Measurements from ENCODE around the gene FAM131C.

Gene FAM131C

DNA sequence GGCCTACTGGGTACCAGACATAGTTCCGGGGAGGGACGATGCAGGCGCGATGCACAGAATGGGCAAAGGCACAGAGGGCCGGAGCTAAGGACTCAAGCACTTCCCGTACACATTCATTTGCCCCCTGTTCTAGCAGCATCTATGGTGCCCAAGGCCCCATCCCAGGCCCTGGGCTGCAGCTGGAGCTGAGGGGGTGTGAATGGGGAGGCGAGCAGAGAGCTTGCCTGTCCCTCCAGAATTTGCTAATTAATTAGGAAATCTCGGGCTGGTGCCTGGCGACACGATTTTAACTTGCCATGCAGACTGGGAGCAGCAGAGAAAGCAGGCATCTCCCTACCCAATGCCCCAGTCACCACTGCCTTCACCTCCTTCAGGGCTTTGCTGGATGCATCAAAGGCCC, 46.5 kb upstream of the FAM131C start:
- Histone ChIP-seq H3K36me3 (ENCODE audit: control insufficient read depth in 2 of 2, insufficient read depth in 1 of 2, low read length in 2 of 2) (peaks cover 0 to 9% of the 10 kb centered on the region in 2 experiments; a peak in 1 of 3 replicates), H3K27ac (ENCODE audit: extremely low read depth, low read depth, low read length) (no peak overlapping the region), H3K9me3 (ENCODE audit: control insufficient read depth, insufficient read depth, low read depth, low read length) (no peaks in the 10 kb centered on the region), H3K4me3 (ENCODE audit: low read depth, low read length) (no peak overlapping the region), H3K4me1 (ENCODE audit: control insufficient read depth, insufficient read depth, low read length) (peaks cover 6% of the 10 kb centered on the region)
- TF ChIP-seq, protein P1, sequence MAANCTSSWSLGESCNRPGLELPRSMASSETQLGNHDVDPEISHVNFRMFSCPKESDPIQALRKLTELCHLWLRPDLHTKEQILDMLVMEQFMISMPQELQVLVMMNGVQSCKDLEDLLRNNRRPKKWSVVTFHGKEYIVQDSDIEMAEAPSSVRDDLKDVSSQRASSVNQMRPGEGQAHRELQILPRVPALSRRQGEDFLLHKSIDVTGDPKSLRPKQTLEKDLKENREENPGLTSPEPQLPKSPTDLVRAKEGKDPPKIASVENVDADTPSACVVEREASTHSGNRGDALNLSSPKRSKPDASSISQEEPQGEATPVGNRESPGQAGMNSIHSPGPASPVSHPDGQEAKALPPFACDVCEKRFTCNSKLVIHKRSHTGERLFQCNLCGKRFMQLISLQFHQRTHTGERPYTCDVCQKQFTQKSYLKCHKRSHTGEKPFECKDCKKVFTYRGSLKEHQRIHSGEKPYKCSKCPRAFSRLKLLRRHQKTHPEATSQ (tag by site-specific recombination; IDR thresholded peaks at IDR 0.05) = no peak
- TF ChIP-seq KLF1 (tag by site-specific recombination; IDR thresholded peaks at IDR 0.05) (no peak), ZNF214 (tag by site-specific recombination; IDR thresholded peaks at IDR 0.05; ENCODE audit: borderline replicate concordance) (no peak), ZNF426 (tag by site-specific recombination; IDR thresholded peaks at IDR 0.05) (no peak), ZNF174 (tag by site-specific recombination; IDR thresholded peaks at IDR 0.05) (no peak), ZNF169 (tag by site-specific recombination; IDR thresholded peaks at IDR 0.05) (no peak), SP3 (tag by site-specific recombination; IDR thresholded peaks at IDR 0.05) (no peak), ZBTB1 (tag by site-specific recombination; IDR thresholded peaks at IDR 0.05) (no peak)
- TF ChIP-seq, protein P2, sequence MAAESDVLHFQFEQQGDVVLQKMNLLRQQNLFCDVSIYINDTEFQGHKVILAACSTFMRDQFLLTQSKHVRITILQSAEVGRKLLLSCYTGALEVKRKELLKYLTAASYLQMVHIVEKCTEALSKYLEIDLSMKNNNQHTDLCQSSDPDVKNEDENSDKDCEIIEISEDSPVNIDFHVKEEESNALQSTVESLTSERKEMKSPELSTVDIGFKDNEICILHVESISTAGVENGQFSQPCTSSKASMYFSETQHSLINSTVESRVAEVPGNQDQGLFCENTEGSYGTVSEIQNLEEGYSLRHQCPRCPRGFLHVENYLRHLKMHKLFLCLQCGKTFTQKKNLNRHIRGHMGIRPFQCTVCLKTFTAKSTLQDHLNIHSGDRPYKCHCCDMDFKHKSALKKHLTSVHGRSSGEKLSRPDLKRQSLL (tag by site-specific recombination; IDR thresholded peaks at IDR 0.05) = no peak
- TF ChIP-seq, protein P3, sequence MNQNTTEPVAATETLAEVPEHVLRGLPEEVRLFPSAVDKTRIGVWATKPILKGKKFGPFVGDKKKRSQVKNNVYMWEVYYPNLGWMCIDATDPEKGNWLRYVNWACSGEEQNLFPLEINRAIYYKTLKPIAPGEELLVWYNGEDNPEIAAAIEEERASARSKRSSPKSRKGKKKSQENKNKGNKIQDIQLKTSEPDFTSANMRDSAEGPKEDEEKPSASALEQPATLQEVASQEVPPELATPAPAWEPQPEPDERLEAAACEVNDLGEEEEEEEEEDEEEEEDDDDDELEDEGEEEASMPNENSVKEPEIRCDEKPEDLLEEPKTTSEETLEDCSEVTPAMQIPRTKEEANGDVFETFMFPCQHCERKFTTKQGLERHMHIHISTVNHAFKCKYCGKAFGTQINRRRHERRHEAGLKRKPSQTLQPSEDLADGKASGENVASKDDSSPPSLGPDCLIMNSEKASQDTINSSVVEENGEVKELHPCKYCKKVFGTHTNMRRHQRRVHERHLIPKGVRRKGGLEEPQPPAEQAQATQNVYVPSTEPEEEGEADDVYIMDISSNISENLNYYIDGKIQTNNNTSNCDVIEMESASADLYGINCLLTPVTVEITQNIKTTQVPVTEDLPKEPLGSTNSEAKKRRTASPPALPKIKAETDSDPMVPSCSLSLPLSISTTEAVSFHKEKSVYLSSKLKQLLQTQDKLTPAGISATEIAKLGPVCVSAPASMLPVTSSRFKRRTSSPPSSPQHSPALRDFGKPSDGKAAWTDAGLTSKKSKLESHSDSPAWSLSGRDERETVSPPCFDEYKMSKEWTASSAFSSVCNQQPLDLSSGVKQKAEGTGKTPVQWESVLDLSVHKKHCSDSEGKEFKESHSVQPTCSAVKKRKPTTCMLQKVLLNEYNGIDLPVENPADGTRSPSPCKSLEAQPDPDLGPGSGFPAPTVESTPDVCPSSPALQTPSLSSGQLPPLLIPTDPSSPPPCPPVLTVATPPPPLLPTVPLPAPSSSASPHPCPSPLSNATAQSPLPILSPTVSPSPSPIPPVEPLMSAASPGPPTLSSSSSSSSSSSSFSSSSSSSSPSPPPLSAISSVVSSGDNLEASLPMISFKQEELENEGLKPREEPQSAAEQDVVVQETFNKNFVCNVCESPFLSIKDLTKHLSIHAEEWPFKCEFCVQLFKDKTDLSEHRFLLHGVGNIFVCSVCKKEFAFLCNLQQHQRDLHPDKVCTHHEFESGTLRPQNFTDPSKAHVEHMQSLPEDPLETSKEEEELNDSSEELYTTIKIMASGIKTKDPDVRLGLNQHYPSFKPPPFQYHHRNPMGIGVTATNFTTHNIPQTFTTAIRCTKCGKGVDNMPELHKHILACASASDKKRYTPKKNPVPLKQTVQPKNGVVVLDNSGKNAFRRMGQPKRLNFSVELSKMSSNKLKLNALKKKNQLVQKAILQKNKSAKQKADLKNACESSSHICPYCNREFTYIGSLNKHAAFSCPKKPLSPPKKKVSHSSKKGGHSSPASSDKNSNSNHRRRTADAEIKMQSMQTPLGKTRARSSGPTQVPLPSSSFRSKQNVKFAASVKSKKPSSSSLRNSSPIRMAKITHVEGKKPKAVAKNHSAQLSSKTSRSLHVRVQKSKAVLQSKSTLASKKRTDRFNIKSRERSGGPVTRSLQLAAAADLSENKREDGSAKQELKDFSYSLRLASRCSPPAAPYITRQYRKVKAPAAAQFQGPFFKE (tag by site-specific recombination; IDR thresholded peaks at IDR 0.05; ENCODE audit: borderline replicate concordance) = no peak
- CTCF ChIA-PET = interaction anchor here (0.7 to 6.7 kb wide), 3 partner anchors 14 to 38 kb away, joined by 3 to 34 read pairs (median 3); no protein-coding TSS in a partner anchor
- POLR2A ChIA-PET = interaction anchor here (1.1 kb wide), 1 partner anchor 8 kb away, joined by 3 read pairs; no protein-coding TSS in a partner anchor

DNA sequence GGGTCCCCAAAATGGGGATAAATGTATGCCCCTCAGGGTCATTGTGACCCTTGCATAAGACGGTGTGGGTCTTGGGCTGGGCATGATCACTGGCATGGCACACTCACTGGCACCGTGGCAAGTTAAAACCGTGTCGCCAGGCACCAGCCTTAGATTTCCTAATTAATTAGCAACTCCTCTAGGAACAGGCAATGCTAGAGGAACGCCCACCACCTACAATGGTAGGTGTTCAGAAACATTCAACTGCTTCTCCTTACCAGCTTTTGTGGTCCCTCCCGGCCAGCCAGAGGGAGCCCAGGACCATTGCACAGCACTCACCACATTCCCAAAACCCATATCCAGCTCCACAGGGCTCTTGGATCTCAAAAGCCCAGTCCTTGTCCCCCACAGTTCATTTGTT, 46.1 kb upstream of the FAM131C start:
- Histone ChIP-seq H3K4me1 (ENCODE audit: control insufficient read depth, insufficient read depth, low read length) (peaks cover 6% of the 10 kb centered on the region), H3K27ac (ENCODE audit: extremely low read depth, low read depth, low read length) (no peak overlapping the region), H3K9me3 (ENCODE audit: control insufficient read depth, insufficient read depth, low read depth, low read length) (no peaks in the 10 kb centered on the region), H3K36me3 (ENCODE audit: control insufficient read depth in 2 of 2, insufficient read depth in 1 of 2, low read length in 2 of 2) (peaks cover 0 to 5% of the 10 kb centered on the region in 2 experiments; a peak in 1 of 3 replicates), H3K4me3 (ENCODE audit: low read depth, low read length) (no peak overlapping the region)
- TF ChIP-seq ZNF214 (tag by site-specific recombination; IDR thresholded peaks at IDR 0.05; ENCODE audit: borderline replicate concordance) (no peak), ZBTB17 (tag by site-specific recombination; IDR thresholded peaks at IDR 0.05) (peak; percentile 71), ZNF785 (tag by site-specific recombination; IDR thresholded peaks at IDR 0.05) (no peak), ZNF600 (tag by site-specific recombination; IDR thresholded peaks at IDR 0.05) (peak; percentile 68)
- TF ChIP-seq, protein P4, sequence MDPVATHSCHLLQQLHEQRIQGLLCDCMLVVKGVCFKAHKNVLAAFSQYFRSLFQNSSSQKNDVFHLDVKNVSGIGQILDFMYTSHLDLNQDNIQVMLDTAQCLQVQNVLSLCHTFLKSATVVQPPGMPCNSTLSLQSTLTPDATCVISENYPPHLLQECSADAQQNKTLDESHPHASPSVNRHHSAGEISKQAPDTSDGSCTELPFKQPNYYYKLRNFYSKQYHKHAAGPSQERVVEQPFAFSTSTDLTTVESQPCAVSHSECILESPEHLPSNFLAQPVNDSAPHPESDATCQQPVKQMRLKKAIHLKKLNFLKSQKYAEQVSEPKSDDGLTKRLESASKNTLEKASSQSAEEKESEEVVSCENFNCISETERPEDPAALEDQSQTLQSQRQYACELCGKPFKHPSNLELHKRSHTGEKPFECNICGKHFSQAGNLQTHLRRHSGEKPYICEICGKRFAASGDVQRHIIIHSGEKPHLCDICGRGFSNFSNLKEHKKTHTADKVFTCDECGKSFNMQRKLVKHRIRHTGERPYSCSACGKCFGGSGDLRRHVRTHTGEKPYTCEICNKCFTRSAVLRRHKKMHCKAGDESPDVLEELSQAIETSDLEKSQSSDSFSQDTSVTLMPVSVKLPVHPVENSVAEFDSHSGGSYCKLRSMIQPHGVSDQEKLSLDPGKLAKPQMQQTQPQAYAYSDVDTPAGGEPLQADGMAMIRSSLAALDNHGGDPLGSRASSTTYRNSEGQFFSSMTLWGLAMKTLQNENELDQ (tag by site-specific recombination; IDR thresholded peaks at IDR 0.05; ENCODE audit: low read depth) = no peak
- ChIA-PET CTCF (interaction anchor here (0.7 to 6.7 kb wide), 3 partner anchors 14 to 110 kb away, joined by 3 to 34 read pairs (median 3); no protein-coding TSS in a partner anchor), POLR2A (interaction anchor here (1.1 kb wide), 1 partner anchor 8 kb away, joined by 3 read pairs; no protein-coding TSS in a partner anchor)
